ENCODE data around the gene RHEB. TPM values are rescaled to one million over a fixed set of nuclear protein-coding genes. Genes with fewer than 3 reads are reported as not detected.

The RHEB gene
- total RNA-seq, 1 donor from 2014 or later: 84.9 TPM

GRCh38 chr7:151452680-151453325, 66.9 kb downstream of the RHEB start:
- DNase-seq (ENCODE audit: extremely low read depth, low read depth, low spot score): no peak

GRCh38 chr7:151451626-151452571, 67.8 kb downstream of the RHEB start:
- no peak for DNase-seq (ENCODE audit: extremely low read depth, low read depth, low spot score)

GRCh38 chr7:151451156-151451555, 68.5 kb downstream of the RHEB start:
- DNase-seq (ENCODE audit: extremely low read depth, low read depth, low spot score): no peak

GRCh38 chr7:151449990-151450389, 69.7 kb downstream of the RHEB start:
- DNase-seq (ENCODE audit: extremely low read depth, low read depth, low spot score): no peak

- no peak for DNase-seq (ENCODE audit: extremely low read depth, low read depth, low spot score)
Observed at GRCh38 chr7:151448261-151449252, 71.1 kb downstream of the RHEB start.

GRCh38 chr7:151447901-151448260, 71.8 kb downstream of the RHEB start:
- no peak for DNase-seq (ENCODE audit: extremely low read depth, low read depth, low spot score)

- no peak for DNase-seq (ENCODE audit: extremely low read depth, low read depth, low spot score)
Observed at GRCh38 chr7:151447312-151447711, 72.4 kb downstream of the RHEB start.

GRCh38 chr7:151446412-151446811, 73.3 kb downstream of the RHEB start:
- DNase-seq (ENCODE audit: extremely low read depth, low read depth, low spot score): no peak

GRCh38 chr7:151444632-151445031, 75.1 kb downstream of the RHEB start:
- no peak for DNase-seq (ENCODE audit: extremely low read depth, low read depth, low spot score)

- DNase-seq (ENCODE audit: extremely low read depth, low read depth, low spot score): no peak
Observed at GRCh38 chr7:151442776-151443496, 76.8 kb downstream of the RHEB start.

- DNase-seq (ENCODE audit: extremely low read depth, low read depth, low spot score): no peak
Observed at GRCh38 chr7:151440799-151441445, 78.8 kb downstream of the RHEB start.

GRCh38 chr7:151439855-151440798, 79.6 kb downstream of the RHEB start, which contains the start of gene CRYGN:
CRYGN (minus strand) TSS chr7:151440141; CDS start chr7:151439917, 224 bp downstream.
- DNase-seq (ENCODE audit: extremely low read depth, low read depth, low spot score): no peak

- no peak for DNase-seq (ENCODE audit: extremely low read depth, low read depth, low spot score)
Observed at GRCh38 chr7:151438864-151439601, 80.7 kb downstream of the RHEB start.

- no peak for DNase-seq (ENCODE audit: extremely low read depth, low read depth, low spot score)
Observed at GRCh38 chr7:151437866-151438516, 81.7 kb downstream of the RHEB start.

GRCh38 chr7:151437159-151437553, 82.5 kb downstream of the RHEB start:
- DNase-seq (ENCODE audit: extremely low read depth, low read depth, low spot score): no peak

- no peak for DNase-seq (ENCODE audit: extremely low read depth, low read depth, low spot score)
Observed at GRCh38 chr7:151436446-151437158, 83.1 kb downstream of the RHEB start.

- DNase-seq (ENCODE audit: extremely low read depth, low read depth, low spot score): no peak
Observed at GRCh38 chr7:151435971-151436370, 83.7 kb downstream of the RHEB start.
